Neural crest cell (in vitro differentiated cells): Measurements from ENCODE around the gene KICS2. TPM values are rescaled to one million over a fixed set of nuclear protein-coding genes. Genes with fewer than 3 reads are reported as not detected.
"Not testable (repeated sequence)": the region's sequence is repeated elsewhere in the genome, so short reads cannot be mapped to it uniquely, and the experiment has no call there.

Experiments used
- DNase-seq: peaks from one replicate; pipeline ENCODE4 v3.0.0; 2021; ENCODE audit warnings: low read depth, mixed read lengths, low spot score
- H3K27ac Mint-ChIP-seq: one replicate; pipeline ENCODE4 v1.8.0; 2021; ENCODE audit warnings: mild to moderate bottlenecking, mixed read lengths; ENCODE audit not compliant: unreplicated experiment
- H3K27me3 Mint-ChIP-seq: 2 replicates; pipeline ENCODE4 v1.8.0; 2021; ENCODE audit warnings: low read depth, mild to moderate bottlenecking, mixed read lengths
- H3K36me3 Mint-ChIP-seq: 2 replicates; pipeline ENCODE4 v1.8.0; 2021; ENCODE audit warnings: low read depth, mild to moderate bottlenecking, mixed read lengths
- H3K4me1 Mint-ChIP-seq: 2 replicates; pipeline ENCODE4 v1.8.0; 2021; ENCODE audit warnings: mixed read lengths
- H3K4me3 Mint-ChIP-seq: one replicate; pipeline ENCODE4 v1.8.0; 2021; ENCODE audit warnings: mild to moderate bottlenecking, mixed read lengths
- H3K9me3 Mint-ChIP-seq: 2 replicates; pipeline ENCODE4 v1.8.0; 2021; ENCODE audit warnings: mixed read lengths
- CTCF ChIP-seq: fragments of 200-600 bp; sonication (generic); conservative IDR thresholded peaks from 2 replicates; pipeline ENCODE4 v1.5.0; 2021; ENCODE audit warnings: antibody characterized with exemption, mild to moderate bottlenecking
- total RNA-seq: library from RNA; stranded (reverse); gene quantifications from 2 replicates; pipeline ENCODE4 v1.2.1, GENCODE V29; 2021

Gene KICS2
- total RNA-seq, 1 donor from 2014 or later, result 6.9 TPM

DNA sequence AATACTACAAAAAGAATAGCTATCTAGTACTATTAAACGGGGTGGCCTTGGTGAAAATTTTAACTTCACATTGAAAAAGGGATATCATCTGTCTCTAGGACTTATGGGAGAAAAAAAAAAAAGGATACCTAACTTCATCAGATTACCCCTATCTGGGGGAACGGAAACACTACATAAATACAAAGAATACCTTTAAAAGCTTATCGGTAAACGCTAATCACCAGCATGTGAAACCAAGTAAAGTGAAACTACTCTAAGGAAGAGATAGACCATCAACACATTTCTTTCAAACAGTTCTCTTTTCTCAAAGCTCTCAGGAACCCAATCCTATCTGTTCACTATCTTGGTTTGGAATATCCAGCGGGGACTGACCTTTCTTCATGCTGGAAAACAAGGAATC is 3.5 kb downstream of the KICS2 start:
- Mint-ChIP-seq H3K36me3 (peaks cover 2% of the 10 kb centered on the region), H3K4me3 (peak overlapping the region; percentile 56), H3K27me3 (no peaks in the 10 kb centered on the region), H3K27ac (no peak overlapping the region), H3K9me3 (no peaks in the 10 kb centered on the region), H3K4me1 (peaks cover 24% of the 10 kb centered on the region)
- no peak for DNase-seq
- no peak for TF ChIP-seq CTCF

DNA sequence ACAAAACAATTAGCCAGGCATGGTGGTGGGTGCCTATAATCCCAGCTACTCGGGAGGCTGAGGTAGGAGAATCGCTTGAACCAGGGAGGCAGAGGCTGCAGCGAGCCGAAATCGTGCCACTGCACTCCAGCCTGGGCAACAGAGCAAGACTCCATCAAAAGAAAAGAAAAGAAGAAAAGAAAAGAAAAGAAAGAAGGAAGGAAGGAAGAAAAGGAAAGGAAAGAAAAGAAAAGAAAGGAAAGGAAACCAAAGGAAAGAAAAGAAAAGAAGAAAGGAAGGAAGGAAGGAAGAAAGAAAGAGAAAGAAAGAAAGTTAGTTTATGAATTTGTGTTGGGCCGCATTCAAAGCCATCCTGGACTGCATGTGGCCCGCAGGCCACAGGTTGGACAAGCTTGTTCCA is 4.5 kb downstream of the KICS2 start:
- H3K4me1 Mint-ChIP-seq, result peaks cover 24% of the 10 kb centered on the region
- H3K27me3 Mint-ChIP-seq, H3K27ac Mint-ChIP-seq, H3K9me3 Mint-ChIP-seq, DNase-seq, H3K4me3 Mint-ChIP-seq, H3K36me3 Mint-ChIP-seq: not testable (repeated sequence)

GRCh38 chr12:64216239-64216638 is 5.9 kb downstream of the KICS2 start:
- Mint-ChIP-seq H3K36me3 (peaks cover 11% of the 10 kb centered on the region), H3K9me3 (no peaks in the 10 kb centered on the region), H3K4me3 (no peak overlapping the region), H3K27ac (no peak overlapping the region), H3K27me3 (no peaks in the 10 kb centered on the region), H3K4me1 (peaks cover 15% of the 10 kb centered on the region)
- DNase-seq, result no peak
- TF ChIP-seq CTCF, result no peak

DNA sequence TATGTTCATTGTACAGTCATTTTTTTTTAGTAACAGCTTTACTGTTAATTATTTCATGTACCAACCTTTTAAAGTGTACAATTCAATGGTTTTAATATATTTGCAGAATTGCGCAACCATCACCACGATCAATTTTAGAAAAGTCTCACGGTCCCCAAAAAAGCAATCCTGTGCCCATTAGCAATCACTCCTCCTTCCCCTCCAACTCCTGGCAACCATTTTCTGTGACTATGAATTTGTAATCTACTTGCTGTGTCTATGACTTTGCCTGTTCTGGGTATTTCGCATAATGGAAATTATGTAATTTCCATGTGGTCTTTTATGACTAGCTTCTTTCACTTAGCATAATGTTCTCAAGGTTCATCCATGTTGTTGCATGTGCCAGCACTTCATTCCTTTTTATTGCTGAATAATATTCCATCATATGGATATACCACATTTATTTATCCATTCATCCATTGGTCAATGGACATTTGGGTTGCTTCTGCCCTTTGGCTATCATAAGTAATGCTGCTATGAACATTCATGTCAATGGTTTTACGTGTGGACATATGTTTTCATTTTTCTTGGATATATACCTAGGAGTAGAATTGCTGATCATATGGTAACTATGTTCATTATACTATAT is 9.9 kb downstream of the KICS2 start:
- no peak overlapping the region for H3K4me3 Mint-ChIP-seq
- no peak for TF ChIP-seq CTCF
- H3K36me3 Mint-ChIP-seq, result peaks cover 11% of the 10 kb centered on the region
- no peaks in the 10 kb centered on the region for H3K4me1 Mint-ChIP-seq
- no peaks in the 10 kb centered on the region for H3K9me3 Mint-ChIP-seq
- no peaks in the 10 kb centered on the region for H3K27me3 Mint-ChIP-seq
- DNase-seq, result no peak
- H3K27ac Mint-ChIP-seq, result no peak overlapping the region

- H3K36me3 Mint-ChIP-seq, result peaks cover 14% of the 10 kb centered on the region
- H3K9me3 Mint-ChIP-seq, result no peaks in the 10 kb centered on the region
- H3K27ac Mint-ChIP-seq, result no peak overlapping the region
- DNase-seq, result no peak
- no peak for TF ChIP-seq CTCF
- no peak overlapping the region for H3K4me3 Mint-ChIP-seq
- H3K27me3 Mint-ChIP-seq, result no peaks in the 10 kb centered on the region
- no peaks in the 10 kb centered on the region for H3K4me1 Mint-ChIP-seq
These were observed 14.6 kb downstream of the KICS2 start for GRCh38 chr12:64207453-64207852.

- no peak overlapping the region for H3K4me3 Mint-ChIP-seq
- H3K4me1 Mint-ChIP-seq, result no peaks in the 10 kb centered on the region
- H3K9me3 Mint-ChIP-seq, result peaks cover 3% of the 10 kb centered on the region
- no peak for TF ChIP-seq CTCF
- DNase-seq, result no peak
- H3K27ac Mint-ChIP-seq, result no peak overlapping the region
- no peaks in the 10 kb centered on the region for H3K27me3 Mint-ChIP-seq
- H3K36me3 Mint-ChIP-seq, result peaks cover 12% of the 10 kb centered on the region
These were observed 16.6 kb downstream of the KICS2 start for GRCh38 chr12:64205542-64205941.
